Glomerular endothelial cell (primary cell): ENCODE measurements around the gene MSMO1. TPM values are rescaled to one million over a fixed set of nuclear protein-coding genes. Genes with fewer than 3 reads are reported as not detected.

Source experiments
- DNase-seq: peaks from one replicate; pipeline ENCODE4 v3.0.0-alpha.2; 2011; ENCODE audit warnings: low read depth, low spot score; ENCODE audit errors: extremely low read depth
- total RNA-seq: library from RNA; depleted of rRNA; stranded (reverse); fragments of >200 nt; gene quantifications from 2 replicates; pipeline ENCODE4 v1.2.3, GENCODE V29; 2015

MSMO1 gene
- total RNA-seq, 1 donor from 2014 or later = 75.5 TPM

- no peak for DNase-seq
Measured at GRCh38 chr4:165359506-165359905, 32.0 kb downstream of the MSMO1 start.

GRCh38 chr4:165360041-165360695 is 32.7 kb downstream of the MSMO1 start:
- no peak for DNase-seq

- DNase-seq = no peak
Measured at GRCh38 chr4:165360985-165361670, 33.7 kb downstream of the MSMO1 start.

GRCh38 chr4:165361810-165362209 is 34.3 kb downstream of the MSMO1 start:
- DNase-seq = no peak

GRCh38 chr4:165364452-165365080 is 37.1 kb downstream of the MSMO1 start:
- no peak for DNase-seq

GRCh38 chr4:165367040-165367439 is 39.6 kb downstream of the MSMO1 start:
- DNase-seq = no peak

- DNase-seq = no peak
Measured at GRCh38 chr4:165368114-165368513, 40.6 kb downstream of the MSMO1 start.

- no peak for DNase-seq
Measured at GRCh38 chr4:165368567-165368966, 41.1 kb downstream of the MSMO1 start.

- DNase-seq = no peak
Measured at GRCh38 chr4:165369522-165369921, 42.1 kb downstream of the MSMO1 start.

GRCh38 chr4:165370530-165370929 is 43.1 kb downstream of the MSMO1 start:
- no peak for DNase-seq

- no peak for DNase-seq
Measured at GRCh38 chr4:165375465-165375864, 48.0 kb downstream of the MSMO1 start.

GRCh38 chr4:165378398-165378744 is 50.9 kb downstream of the MSMO1 start:
- DNase-seq = no peak

GRCh38 chr4:165378745-165379677 is 51.5 kb downstream of the MSMO1 start, which contains the start of gene CPE:
TSS of gene CPE (plus strand) at chr4:165379008. CDS start at chr4:165379222, 214 bp downstream.
- no peak for DNase-seq

GRCh38 chr4:165379678-165380064 is 52.2 kb downstream of the MSMO1 start:
- no peak for DNase-seq

- DNase-seq = no peak
Measured at GRCh38 chr4:165380805-165381204, 53.3 kb downstream of the MSMO1 start.

- no peak for DNase-seq
Measured at GRCh38 chr4:165381821-165382373, 54.4 kb downstream of the MSMO1 start.

- DNase-seq = no peak
Measured at GRCh38 chr4:165382640-165383039, 55.2 kb downstream of the MSMO1 start.

- DNase-seq = no peak
Measured at GRCh38 chr4:165383591-165384073, 56.2 kb downstream of the MSMO1 start.

- DNase-seq = no peak
Measured at GRCh38 chr4:165384186-165384585, 56.7 kb downstream of the MSMO1 start.

- DNase-seq = no peak
Measured at GRCh38 chr4:165384598-165384997, 57.1 kb downstream of the MSMO1 start.
